Right lobe of liver (tissue), 6 donors: ENCODE data around the gene FMN2. TPM values are rescaled to one million over a fixed set of nuclear protein-coding genes. Genes with fewer than 3 reads are reported as not detected.

Source experiments
- ATAC-seq, 4 donors: fragments of 200-7000 bp; cut with Tn5 transposase; one replicate each; pipeline ENCODE4 v1.9.1; 2020; ENCODE audit warnings: mild to moderate bottlenecking in 4 of 4, moderate library complexity in 4 of 4
- DNase-seq, 3 donors: peaks; one replicate each; pipeline ENCODE4 v3.0.0-alpha.2; 2020
- H3K27ac ChIP-seq, 3 donors: fragments of 200-600 bp; one replicate each; pipeline ENCODE4 v1.8.0; 2022
- H3K27me3 ChIP-seq, 2 donors: fragments of 200-600 bp; one replicate each; pipeline ENCODE4 v1.8.0; 2022
- H3K36me3 ChIP-seq, 4 donors: fragments of 200-600 bp; sonication (generic) in 1 of 4; one replicate each; pipeline versions ENCODE4 v1.5.1 to v1.8.0; 2017 to 2022; ENCODE audit warnings: control low read depth in 1 of 4
- H3K4me1 ChIP-seq, 4 donors: fragments of 200-600 bp; sonication (generic) in 1 of 4; one replicate each; pipeline versions ENCODE4 v1.5.1 to v1.8.0; 2017 to 2022; ENCODE audit warnings: control low read depth in 1 of 4
- H3K4me3 ChIP-seq, 3 donors: fragments of 200-600 bp; one replicate each; pipeline ENCODE4 v1.8.0; 2022
- H3K9me3 ChIP-seq, 4 donors: fragments of 200-600 bp; sonication (generic) in 1 of 4; one replicate each; pipeline versions ENCODE4 v1.5.1 to v1.8.0; 2017 to 2022; ENCODE audit warnings: control low read depth in 1 of 4
- CTCF ChIP-seq, 4 donors: fragments of 200-600 bp in 3 of 4; fragments of 450-650 bp in 1 of 4; IDR thresholded peaks; one replicate each; pipeline versions ENCODE4 v1.5.1 to v1.8.0; 2016 to 2022; ENCODE audit warnings: antibody characterized with exemption in 4 of 4, mild to moderate bottlenecking in 2 of 4
- POLR2A ChIP-seq: fragments of 450-650 bp; IDR thresholded peaks from one replicate; pipeline ENCODE4 v1.6.1; 2017; ENCODE audit warnings: antibody characterized with exemption, mild to moderate bottlenecking
- WGBS: methylation state at CpG from one replicate; pipeline ENCODE4 v1.1.6; 2018; ENCODE audit warnings: low coverage, low lambda C conversion rate; ENCODE audit not compliant: insufficient coverage; ENCODE audit errors: missing lambda C conversion rate; 5-methylcytosine and 5-hydroxymethylcytosine counted together
- intact Hi-C, 2 donors: fragments of 100-400 bp; cut with DNase I; formaldehyde crosslinking; loops; one replicate each; pipeline versions ENCODE4 v1.11.2 to v1.14.1; 2022
- total RNA-seq, 6 experiments: library from RNA; depleted of rRNA in 2 of 6; stranded (reverse); fragments of >200 nt in 2 of 6; fragmentation: NEBNext Ultra II Directional in 3 of 6; extraction: Animal tissue kit (Norgen Biotek cat#: 25700) in 3 of 6; gene quantifications; one replicate each; pipeline versions ENCODE4 v1.1.0 to v1.2.4, GENCODE V29; 2016 to 2023
- donor health status: DM: no; HTN: yes; CAD: no.
- donor health status: DM: no; HTN: no; CAD: no.
- donor health status: DM: no; HTN: no; CAD: no.
- donor health status: DM: no; HTN: yes; CAD: no.
- donor health status: DM: no; HTN: yes; CAD: no.

FMN2 gene
- total RNA-seq, 6 experiments from 2014 or later, result 0.12 TPM; not detected in 5

DNA sequence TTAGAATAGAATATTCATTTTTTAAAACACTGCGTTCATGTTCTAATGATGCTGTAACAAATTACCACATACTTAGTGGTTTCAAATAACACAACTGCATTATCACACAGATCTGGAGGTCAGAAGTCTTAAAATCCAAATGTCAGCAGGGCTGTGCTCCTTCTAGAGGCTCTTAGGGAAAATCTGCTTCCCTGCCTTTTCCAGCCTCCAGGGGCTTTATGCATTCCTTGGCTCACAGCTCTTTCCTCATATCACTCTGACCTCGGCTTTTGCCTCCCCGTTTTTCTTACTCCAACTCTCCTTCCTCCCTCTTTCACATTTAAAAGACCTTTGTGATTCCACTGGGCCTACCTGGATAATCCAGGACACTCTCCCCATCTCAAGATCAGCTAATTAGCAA lies 18.6 kb upstream of the FMN2 start:
- ATAC-seq, result no peak
- 37% methylated on average over 3 of the region's 3 CpGs for WGBS
- no peak for TF ChIP-seq CTCF (IDR thresholded peaks at IDR 0.05)
- TF ChIP-seq POLR2A, result no peak
- DNase-seq, result no peak
- Histone ChIP-seq H3K4me3 (no peak overlapping the region), H3K9me3 (no peaks in the 10 kb centered on the region), H3K4me1 (no peaks in the 10 kb centered on the region), H3K36me3 (no peaks in the 10 kb centered on the region), H3K27me3 (no peaks in the 10 kb centered on the region), H3K27ac (no peak overlapping the region)
- intact Hi-C loops, result no loop called here

DNA sequence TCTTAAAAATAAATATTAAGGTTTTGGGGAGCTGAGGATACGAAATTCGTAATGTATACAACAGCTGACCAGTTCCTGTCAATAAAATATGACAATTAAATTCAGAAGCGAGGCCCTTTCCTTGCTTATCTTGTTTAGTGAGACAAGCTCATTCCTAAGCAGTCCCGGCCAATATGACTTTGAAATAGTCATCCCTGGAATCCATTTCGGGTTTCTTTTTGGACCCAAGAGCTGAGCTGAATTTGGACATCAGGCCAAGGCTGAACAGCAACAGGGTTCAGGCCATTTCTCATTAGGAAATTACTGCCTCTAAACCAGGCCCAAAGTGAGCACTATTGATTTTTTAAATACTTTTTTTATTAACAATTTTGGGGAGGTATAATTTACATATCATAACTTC lies 17.3 kb upstream of the FMN2 start:
- Histone ChIP-seq H3K36me3 (no peaks in the 10 kb centered on the region), H3K4me1 (no peaks in the 10 kb centered on the region), H3K4me3 (no peak overlapping the region), H3K9me3 (no peaks in the 10 kb centered on the region), H3K27me3 (no peaks in the 10 kb centered on the region), H3K27ac (no peak overlapping the region)
- DNase-seq (no peak), ATAC-seq (no peak)
- intact Hi-C loops, result no loop called here
- TF ChIP-seq POLR2A (no peak), CTCF (IDR thresholded peaks at IDR 0.05) (no peak)
- 43% methylated on average over 5 of the region's 5 CpGs for WGBS

GRCh38 chr1:240074908-240075307 lies 16.8 kb upstream of the FMN2 start:
- Histone ChIP-seq H3K27ac (no peak overlapping the region), H3K4me3 (no peak overlapping the region), H3K27me3 (no peaks in the 10 kb centered on the region), H3K36me3 (no peaks in the 10 kb centered on the region), H3K4me1 (no peaks in the 10 kb centered on the region), H3K9me3 (no peaks in the 10 kb centered on the region)
- TF ChIP-seq POLR2A (no peak), CTCF (IDR thresholded peaks at IDR 0.05) (no peak)
- 75% methylated on average over 2 of the region's 3 CpGs for WGBS
- intact Hi-C loops, result no loop called here
- DNase-seq (no peak), ATAC-seq (no peak)

DNA sequence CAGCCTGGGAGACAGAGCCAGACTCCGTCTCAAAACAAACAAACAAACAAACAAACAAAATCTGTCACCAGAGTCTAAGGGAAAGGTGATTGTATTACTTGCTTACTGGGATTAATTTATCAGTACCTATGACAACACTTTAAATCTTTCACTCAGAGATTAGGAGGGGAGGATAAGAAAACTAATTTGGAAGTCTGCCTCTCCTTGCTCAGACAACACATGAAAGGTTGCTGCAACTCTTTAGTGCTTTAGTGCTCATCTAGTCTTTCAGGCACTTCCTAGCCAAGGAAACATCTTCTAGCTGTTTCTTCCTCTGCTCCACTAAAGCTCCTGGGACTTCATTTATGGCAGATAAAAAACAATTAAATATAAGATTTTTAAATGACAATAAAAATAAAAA lies 7.3 kb upstream of the FMN2 start:
- Histone ChIP-seq H3K36me3 (no peaks in the 10 kb centered on the region), H3K27me3 (no peaks in the 10 kb centered on the region), H3K9me3 (no peaks in the 10 kb centered on the region), H3K4me1 (no peaks in the 10 kb centered on the region), H3K4me3 (no peak overlapping the region), H3K27ac (no peak overlapping the region)
- DNase-seq (no peak), ATAC-seq (no peak)
- intact Hi-C loops, result no loop called here
- WGBS, result 50% methylated on average over 1 of the region's 1 CpG
- TF ChIP-seq POLR2A, result no peak

GRCh38 chr1:240084749-240085148 lies 6.9 kb upstream of the FMN2 start:
- WGBS, result 48% methylated on average over 8 of the region's 8 CpGs
- no peaks in the 10 kb centered on the region for H3K27me3 ChIP-seq
- DNase-seq (no peak), ATAC-seq (no peak)
- intact Hi-C loops, result no loop called here
- no peaks in the 10 kb centered on the region for H3K36me3 ChIP-seq
- no peak for TF ChIP-seq CTCF (IDR thresholded peaks at IDR 0.05)
- TF ChIP-seq POLR2A, result no peak
- no peaks in the 10 kb centered on the region for H3K9me3 ChIP-seq
- no peak overlapping the region for H3K27ac ChIP-seq
- no peak overlapping the region for H3K4me3 ChIP-seq
- H3K4me1 ChIP-seq, result no peaks in the 10 kb centered on the region
